K562 (cell line): ENCODE results near the gene GIMAP1. TPM values are rescaled to one million over a fixed set of nuclear protein-coding genes. Genes with fewer than 3 reads are reported as not detected.

Experiments
- ATAC-seq: fragments of 200-7000 bp; cut with Tn5 transposase; 3 replicates; pipeline ENCODE4 v1.9.1; 2020; ENCODE audit warnings: moderate library complexity
- BruUV-seq: library from RNA; stranded (reverse); fragments of 400-500 nt; replicated peaks from 2 replicates; lab custom pipeline; 2021; lab: Mats Ljungman, UMichigan
- CTCF ChIA-PET: fragments of 300-600 bp; formaldehyde crosslinking; extraction: SDS; loops from one replicate; lab custom pipeline; 2021; ENCODE audit warnings: low intra/inter-chr PET ratio; lab: Yijun Ruan, JAX
- POLR2A ChIA-PET: fragments of 300-600, 350-650 bp; sonication (Branson Sonifier 250); formaldehyde crosslinking; extraction: SDS; loops from one replicate; lab custom pipeline; 2021; ENCODE audit warnings: antibody characterized with exemption, inconsistent platforms; lab: Yijun Ruan, JAX
- DNase-seq, 4 experiments: peaks; one replicate each; pipeline versions ENCODE4 v3.0.0 to v3.0.0-alpha.2; 2011 to 2018; ENCODE audit warnings: low spot score in 3 of 4, mixed read lengths in 3 of 4; ENCODE audit errors: extremely low read depth in 1 of 4
- FAIRE-seq: peaks from 2 replicates; lab custom pipeline; 2011; peaks lifted over from hg19 to GRCh38; lab: Jason Lieb, UNC
- H2AFZ ChIP-seq: 2 replicates; pipeline ENCODE4 v1.6.0; 2011; ENCODE audit warnings: low read depth, low read length, control low read depth, inconsistent platforms
- H3K27ac ChIP-seq: fragments of 200-600 bp; 3 replicates; pipeline ENCODE4 v1.8.0; 2011; ENCODE audit warnings: low read depth, mild to moderate bottlenecking, control low read depth, inconsistent platforms, low read length, moderate library complexity, mixed read lengths; ENCODE audit errors: extremely low read depth
- H3K27me3 ChIP-seq, 2 experiments: fragments of 300-600 bp in 1 of 2; 2 replicates in 1 of 2; 3 replicates in 1 of 2; pipeline versions ENCODE4 v1.6.0 to v1.8.0; 2011; ENCODE audit warnings: inconsistent platforms in 2 of 2, low read length in 2 of 2, mild to moderate bottlenecking in 1 of 2, mixed read lengths in 1 of 2, moderate library complexity in 1 of 2; ENCODE audit not compliant: control insufficient read depth in 2 of 2, insufficient read depth in 2 of 2
- H3K36me3 ChIP-seq: fragments of 300-600 bp; 3 replicates; pipeline ENCODE4 v1.8.0; 2011; ENCODE audit warnings: mild to moderate bottlenecking, low read length, inconsistent platforms; ENCODE audit not compliant: control insufficient read depth, insufficient read depth
- H3K4me1 ChIP-seq, 2 experiments: fragments of 200-600 bp in 1 of 2; replicated peaks in 1 of 2; 2 replicates in 1 of 2; 3 replicates in 1 of 2; pipeline versions ENCODE4 v1.5.1 to v1.8.0; 2011; ENCODE audit warnings: inconsistent platforms in 2 of 2, low read length in 2 of 2, mild to moderate bottlenecking in 1 of 2, mixed read lengths in 1 of 2, moderate library complexity in 1 of 2; ENCODE audit not compliant: control insufficient read depth in 2 of 2, insufficient read depth in 2 of 2
- H3K4me2 ChIP-seq: 2 replicates; pipeline ENCODE4 v1.6.1; 2011; ENCODE audit warnings: low read length, control low read depth, inconsistent platforms, mixed read lengths; ENCODE audit not compliant: insufficient read depth
- H3K4me3 ChIP-seq: fragments of 200-600 bp; sonication (generic), shearing (Covaris generic); 2 replicates; pipeline ENCODE4 v1.5.1; 2016; ENCODE audit warnings: control low read depth, inconsistent platforms
- H3K79me2 ChIP-seq: fragments of 200-600 bp; 3 replicates; pipeline ENCODE4 v1.8.0; 2011; ENCODE audit warnings: low read length, inconsistent platforms; ENCODE audit not compliant: control insufficient read depth, insufficient read depth
- H3K9ac ChIP-seq, 2 experiments: 2 replicates each; pipeline versions ENCODE4 v1.6.0 to v1.6.1; 2011; ENCODE audit warnings: low read depth in 2 of 2, low read length in 2 of 2, control low read depth in 1 of 2, inconsistent platforms in 1 of 2, mild to moderate bottlenecking in 1 of 2, mixed read lengths in 1 of 2; ENCODE audit not compliant: insufficient read depth in 1 of 2
- H3K9me1 ChIP-seq: one replicate; pipeline ENCODE4 v1.6.0; 2011; ENCODE audit warnings: inconsistent platforms, mild to moderate bottlenecking, low read length, moderate library complexity; ENCODE audit not compliant: control insufficient read depth, insufficient read depth
- H3K9me3 ChIP-seq: replicated peaks from 2 replicates; pipeline ENCODE4 v1.5.1; 2011; ENCODE audit warnings: low read depth, low read length, inconsistent platforms; ENCODE audit not compliant: control insufficient read depth, insufficient read depth
- H4K20me1 ChIP-seq: replicated peaks from 2 replicates; pipeline ENCODE4 v1.6.1; 2011; ENCODE audit warnings: low read length, inconsistent platforms, mixed read lengths; ENCODE audit not compliant: control insufficient read depth, insufficient read depth
- DDX20 ChIP-seq: fragments of 450-650 bp; IDR thresholded peaks from 2 replicates; pipeline ENCODE4 v1.6.1; 2016; ENCODE audit warnings: missing genetic modification characterization, low read depth, mild to moderate bottlenecking, missing compliant biosample characterization, moderate library complexity
- EP400 ChIP-seq: fragments of 450-650 bp; IDR thresholded peaks from 2 replicates; pipeline ENCODE4 v1.6.1; 2017; ENCODE audit warnings: antibody characterized with exemption, mild to moderate bottlenecking, moderate library complexity
- KHSRP ChIP-seq: fragments of 450-650 bp; IDR thresholded peaks from 2 replicates; pipeline ENCODE4 v1.6.1; 2017
- MAFK ChIP-seq: IDR thresholded peaks from 2 replicates; pipeline ENCODE4 v1.6.1; 2011; ENCODE audit warnings: low read length, improper control_type of control experiment
- NR2C2 ChIP-seq, 2 experiments: fragments of 200-800 bp in 1 of 2; sonication (Bioruptor generic) in 1 of 2; sonication (generic) in 1 of 2; formaldehyde crosslinking in 1 of 2; IDR thresholded peaks; 2 replicates each; pipeline versions ENCODE4 v1.6.1 to v1.8.0; 2016 to 2022; ENCODE audit warnings: mild to moderate bottlenecking in 1 of 2, missing compliant biosample characterization in 1 of 2, missing genetic modification characterization in 1 of 2, missing genetic modification reagents in 1 of 2
- NR3C1 ChIP-seq: sonication (generic); formaldehyde crosslinking; IDR thresholded peaks from 2 replicates; pipeline ENCODE4 v1.8.1; 2022; ENCODE audit warnings: missing genetic modification reagents
- ZNF589 ChIP-seq: fragments of 200-800 bp; sonication (Bioruptor generic); IDR thresholded peaks from 2 replicates; pipeline ENCODE4 v1.6.1; 2016; ENCODE audit warnings: low read depth, missing genetic modification characterization, missing compliant biosample characterization
- WGBS: fragments of 100-300 bp; shearing (Covaris generic); methylation state at CpG from one replicate; pipeline ENCODE4 v1.1.6; 2016; ENCODE audit warnings: low coverage, mixed read lengths; ENCODE audit not compliant: insufficient coverage; ENCODE audit errors: missing lambda C conversion rate; 5-methylcytosine and 5-hydroxymethylcytosine counted together
- in situ Hi-C: fragments of 300-500 bp; cut with MboI; formaldehyde crosslinking; loops from 4 replicates; pipeline ENCODE4 v1.15.0; 2018; ENCODE audit warnings: inconsistent platforms, mixed read lengths
- intact Hi-C: fragments of 100-400 bp; cut with micrococcal nuclease; formaldehyde crosslinking; loops from 2 replicates; pipeline ENCODE4 v1.14.2; 2022
- polyA plus RNA-seq, 8 experiments: library from polyadenylated mRNA; depleted of rRNA in 4 of 8; stranded (reverse) in 5 of 8; unstranded in 3 of 8; fragments of >200 nt; fragmentation: Nextera tagmentation in 2 of 8; fragmentation: Illumina TruSeq in 1 of 8; extraction: Ambion mirVana in 2 of 8; extraction: Trizol in 1 of 8; gene quantifications; 2 replicates each; pipeline versions ENCODE4 v1.2.1 to v1.2.3, GENCODE V29; 2011 to 2014; ENCODE audit warnings: inconsistent platforms in 1 of 8, missing spikeins in 1 of 8
- total RNA-seq, 7 experiments: library from RNA; depleted of rRNA in 6 of 7; stranded (reverse); fragments of >200 nt in 6 of 7; fragmentation: Illumina TruSeq in 2 of 7; extraction: Trizol in 2 of 7; gene quantifications; 2 replicates each; pipeline versions ENCODE4 v1.2.1 to v1.2.3, GENCODE V29; 2011 to 2021; ENCODE audit warnings: low replicate concordance in 1 of 7
- TF ChIP-seq, protein P1 (sequence below): sonication (generic); formaldehyde crosslinking; IDR thresholded peaks from 2 replicates; pipeline ENCODE4 v1.8.0; 2022; ENCODE audit warnings: mild to moderate bottlenecking, missing genetic modification reagents
- TF ChIP-seq, protein P2 (sequence below): fragments of 200-800 bp; sonication (Bioruptor generic); IDR thresholded peaks from 2 replicates; pipeline ENCODE4 v1.6.1; 2017; ENCODE audit warnings: missing genetic modification characterization, missing compliant biosample characterization
- TF ChIP-seq, protein P3 (sequence below): fragments of 450-650 bp; IDR thresholded peaks from 2 replicates; pipeline ENCODE4 v1.7.1; 2018; ENCODE audit warnings: mild to moderate bottlenecking, low read depth; ENCODE audit not compliant: partially characterized antibody

The GIMAP1 gene
- total and polyA plus RNA-seq, 9 of the 15 experiments (the other 6 are each of a cell fraction or from before 2014, with no cell fraction given), result 0.04 to 0.13 TPM; not detected in 7

DNA sequence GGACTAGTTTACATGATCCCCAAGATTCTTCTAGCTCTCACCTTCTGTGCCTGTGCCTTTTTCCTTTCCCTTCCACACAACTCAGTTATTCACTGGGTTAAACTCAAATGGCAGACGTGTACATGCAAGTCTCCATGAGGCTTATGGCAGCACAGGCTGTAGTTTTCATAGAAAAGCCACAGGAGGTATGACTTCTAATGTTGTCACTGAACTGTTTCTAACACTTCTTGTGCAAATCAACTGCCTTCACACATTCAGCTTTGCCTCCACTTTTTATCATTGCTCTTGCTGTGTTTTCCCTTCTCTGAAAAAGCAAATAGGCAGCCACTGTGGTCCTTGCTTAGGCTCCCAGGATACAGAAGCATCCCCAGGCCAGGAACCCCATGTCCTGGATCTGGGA lies 15.5 kb downstream of the GIMAP1 start (continued):
- TF ChIP-seq, protein P1, sequence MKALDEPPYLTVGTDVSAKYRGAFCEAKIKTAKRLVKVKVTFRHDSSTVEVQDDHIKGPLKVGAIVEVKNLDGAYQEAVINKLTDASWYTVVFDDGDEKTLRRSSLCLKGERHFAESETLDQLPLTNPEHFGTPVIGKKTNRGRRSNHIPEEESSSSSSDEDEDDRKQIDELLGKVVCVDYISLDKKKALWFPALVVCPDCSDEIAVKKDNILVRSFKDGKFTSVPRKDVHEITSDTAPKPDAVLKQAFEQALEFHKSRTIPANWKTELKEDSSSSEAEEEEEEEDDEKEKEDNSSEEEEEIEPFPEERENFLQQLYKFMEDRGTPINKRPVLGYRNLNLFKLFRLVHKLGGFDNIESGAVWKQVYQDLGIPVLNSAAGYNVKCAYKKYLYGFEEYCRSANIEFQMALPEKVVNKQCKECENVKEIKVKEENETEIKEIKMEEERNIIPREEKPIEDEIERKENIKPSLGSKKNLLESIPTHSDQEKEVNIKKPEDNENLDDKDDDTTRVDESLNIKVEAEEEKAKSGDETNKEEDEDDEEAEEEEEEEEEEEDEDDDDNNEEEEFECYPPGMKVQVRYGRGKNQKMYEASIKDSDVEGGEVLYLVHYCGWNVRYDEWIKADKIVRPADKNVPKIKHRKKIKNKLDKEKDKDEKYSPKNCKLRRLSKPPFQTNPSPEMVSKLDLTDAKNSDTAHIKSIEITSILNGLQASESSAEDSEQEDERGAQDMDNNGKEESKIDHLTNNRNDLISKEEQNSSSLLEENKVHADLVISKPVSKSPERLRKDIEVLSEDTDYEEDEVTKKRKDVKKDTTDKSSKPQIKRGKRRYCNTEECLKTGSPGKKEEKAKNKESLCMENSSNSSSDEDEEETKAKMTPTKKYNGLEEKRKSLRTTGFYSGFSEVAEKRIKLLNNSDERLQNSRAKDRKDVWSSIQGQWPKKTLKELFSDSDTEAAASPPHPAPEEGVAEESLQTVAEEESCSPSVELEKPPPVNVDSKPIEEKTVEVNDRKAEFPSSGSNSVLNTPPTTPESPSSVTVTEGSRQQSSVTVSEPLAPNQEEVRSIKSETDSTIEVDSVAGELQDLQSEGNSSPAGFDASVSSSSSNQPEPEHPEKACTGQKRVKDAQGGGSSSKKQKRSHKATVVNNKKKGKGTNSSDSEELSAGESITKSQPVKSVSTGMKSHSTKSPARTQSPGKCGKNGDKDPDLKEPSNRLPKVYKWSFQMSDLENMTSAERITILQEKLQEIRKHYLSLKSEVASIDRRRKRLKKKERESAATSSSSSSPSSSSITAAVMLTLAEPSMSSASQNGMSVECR, result no peak
- no peak for TF ChIP-seq MAFK
- no peak for TF ChIP-seq EP400

DNA sequence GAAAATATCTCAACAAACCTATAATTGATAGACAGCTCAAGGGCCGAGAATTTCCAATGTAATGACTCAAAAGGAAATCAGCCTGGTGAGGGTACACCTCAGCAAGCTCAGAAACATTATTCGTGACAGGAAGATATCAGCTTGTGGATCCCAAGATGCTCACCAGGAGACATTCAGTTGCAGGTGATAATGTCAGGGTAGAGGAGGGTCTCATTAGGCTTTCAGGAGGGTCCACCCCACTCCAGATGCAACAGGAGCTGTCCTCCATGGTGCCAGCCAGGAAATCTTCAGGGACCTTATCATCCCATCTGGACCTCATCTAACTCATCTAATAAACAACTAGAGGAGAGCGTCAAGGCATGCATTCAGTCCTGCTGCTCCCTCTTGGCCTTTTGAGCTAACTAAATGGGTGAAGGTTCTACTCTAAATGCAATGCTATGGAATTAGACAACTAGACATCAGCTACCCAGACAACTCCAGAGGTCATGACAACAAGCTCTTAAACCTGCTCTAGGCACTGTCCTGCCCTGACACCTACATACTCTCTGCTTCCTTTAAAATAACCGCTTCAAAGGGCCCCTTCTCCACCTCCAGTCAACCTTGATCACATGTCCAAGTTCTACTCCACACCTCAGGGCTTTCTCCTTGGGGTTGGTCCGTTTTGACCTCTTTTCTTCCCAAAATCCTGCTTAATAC lies 16.5 kb downstream of the GIMAP1 start:
- H3K4me1 ChIP-seq, result no peaks in the 10 kb centered on the region
- no peaks in the 10 kb centered on the region for H4K20me1 ChIP-seq
- no peaks in the 10 kb centered on the region for H3K9me3 ChIP-seq
- FAIRE-seq, result no peak
- no peak for ATAC-seq
- CTCF ChIA-PET, result no interaction called here
- in situ Hi-C loops (no loop called here), intact Hi-C loops (no loop called here)
- H3K4me3 ChIP-seq, result no peak overlapping the region
- H3K36me3 ChIP-seq, result no peaks in the 10 kb centered on the region
- POLR2A ChIA-PET, result interaction anchor here (0.6 to 1.2 kb wide), 3 partner anchors 9 to 12 kb away, joined by 3 to 4 read pairs (median 4); no protein-coding TSS in a partner anchor
- H3K9ac ChIP-seq, result no peak overlapping the region
- H3K27ac ChIP-seq, result no peak overlapping the region
- 0% methylated on average over 5 of the region's 5 CpGs for WGBS
- H3K9me1 ChIP-seq, result no peaks in the 10 kb centered on the region
- peaks cover 0 to 25% of the 10 kb centered on the region in 2 experiments; a peak in 2 of 5 replicates for H3K27me3 ChIP-seq
- no peaks in the 10 kb centered on the region for H3K79me2 ChIP-seq
- H3K4me2 ChIP-seq, result no peak overlapping the region
- no TSS peak for BruUV-seq
- H2AFZ ChIP-seq, result no peak overlapping the region
- DNase-seq, result no peak
- TF ChIP-seq DDX20 (tag) (no peak), NR2C2 (CRISPR knock-in tag; IDR thresholded peaks at IDR 0.05) (no peak), NR2C2 (tag; IDR thresholded peaks at IDR 0.05) (no peak), ZNF589 (no peak), NR3C1 (no peak), KHSRP (no peak)
- TF ChIP-seq, protein P2, sequence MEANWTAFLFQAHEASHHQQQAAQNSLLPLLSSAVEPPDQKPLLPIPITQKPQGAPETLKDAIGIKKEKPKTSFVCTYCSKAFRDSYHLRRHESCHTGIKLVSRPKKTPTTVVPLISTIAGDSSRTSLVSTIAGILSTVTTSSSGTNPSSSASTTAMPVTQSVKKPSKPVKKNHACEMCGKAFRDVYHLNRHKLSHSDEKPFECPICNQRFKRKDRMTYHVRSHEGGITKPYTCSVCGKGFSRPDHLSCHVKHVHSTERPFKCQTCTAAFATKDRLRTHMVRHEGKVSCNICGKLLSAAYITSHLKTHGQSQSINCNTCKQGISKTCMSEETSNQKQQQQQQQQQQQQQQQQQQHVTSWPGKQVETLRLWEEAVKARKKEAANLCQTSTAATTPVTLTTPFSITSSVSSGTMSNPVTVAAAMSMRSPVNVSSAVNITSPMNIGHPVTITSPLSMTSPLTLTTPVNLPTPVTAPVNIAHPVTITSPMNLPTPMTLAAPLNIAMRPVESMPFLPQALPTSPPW (CRISPR knock-in tag), result no peak
- TF ChIP-seq, protein P3, sequence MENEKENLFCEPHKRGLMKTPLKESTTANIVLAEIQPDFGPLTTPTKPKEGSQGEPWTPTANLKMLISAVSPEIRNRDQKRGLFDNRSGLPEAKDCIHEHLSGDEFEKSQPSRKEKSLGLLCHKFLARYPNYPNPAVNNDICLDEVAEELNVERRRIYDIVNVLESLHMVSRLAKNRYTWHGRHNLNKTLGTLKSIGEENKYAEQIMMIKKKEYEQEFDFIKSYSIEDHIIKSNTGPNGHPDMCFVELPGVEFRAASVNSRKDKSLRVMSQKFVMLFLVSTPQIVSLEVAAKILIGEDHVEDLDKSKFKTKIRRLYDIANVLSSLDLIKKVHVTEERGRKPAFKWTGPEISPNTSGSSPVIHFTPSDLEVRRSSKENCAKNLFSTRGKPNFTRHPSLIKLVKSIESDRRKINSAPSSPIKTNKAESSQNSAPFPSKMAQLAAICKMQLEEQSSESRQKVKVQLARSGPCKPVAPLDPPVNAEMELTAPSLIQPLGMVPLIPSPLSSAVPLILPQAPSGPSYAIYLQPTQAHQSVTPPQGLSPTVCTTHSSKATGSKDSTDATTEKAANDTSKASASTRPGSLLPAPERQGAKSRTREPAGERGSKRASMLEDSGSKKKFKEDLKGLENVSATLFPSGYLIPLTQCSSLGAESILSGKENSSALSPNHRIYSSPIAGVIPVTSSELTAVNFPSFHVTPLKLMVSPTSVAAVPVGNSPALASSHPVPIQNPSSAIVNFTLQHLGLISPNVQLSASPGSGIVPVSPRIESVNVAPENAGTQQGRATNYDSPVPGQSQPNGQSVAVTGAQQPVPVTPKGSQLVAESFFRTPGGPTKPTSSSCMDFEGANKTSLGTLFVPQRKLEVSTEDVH, result no peak
